CD4-positive, alpha-beta memory T cell (primary cell): ENCODE results near the gene FGFRL1. TPM values are rescaled to one million over a fixed set of nuclear protein-coding genes. Genes with fewer than 3 reads are reported as not detected.
A peak's percentile ranks its signal among the peaks of the same experiment; 100 is the strongest.

ENCODE experiments used
- CTCF ChIA-PET: fragments of 350-600 bp; sonication (Branson Sonifier 250); formaldehyde crosslinking; loops from one replicate; lab custom pipeline; 2021; ENCODE audit warnings: inconsistent platforms; ENCODE audit not compliant: partially characterized antibody; lab: Charles Lee
- POLR2A ChIA-PET: fragments of 350-600 bp; sonication (Branson Sonifier 250); formaldehyde crosslinking; loops from one replicate; lab custom pipeline; 2021; ENCODE audit not compliant: partially characterized antibody; lab: Charles Lee
- DNase-seq, 5 donors: peaks; one replicate each; pipeline versions ENCODE4 v3.0.0 to v3.0.0-alpha.2; 2020 to 2022; ENCODE audit warnings: mixed read lengths in 1 of 5
- H3K27ac ChIP-seq: one replicate; pipeline ENCODE4 v1.7.0; 2013; ENCODE audit warnings: low read depth, low read length
- H3K27me3 ChIP-seq: 2 replicates; pipeline ENCODE4 v1.7.0; 2013; ENCODE audit warnings: mild to moderate bottlenecking, low read length, moderate library complexity; ENCODE audit not compliant: insufficient read depth
- H3K36me3 ChIP-seq: 2 replicates; pipeline ENCODE4 v1.7.0; 2013; ENCODE audit warnings: mild to moderate bottlenecking, low read length, moderate library complexity; ENCODE audit not compliant: insufficient read depth
- H3K4me1 ChIP-seq: 2 replicates; pipeline ENCODE4 v1.7.0; 2013; ENCODE audit warnings: mild to moderate bottlenecking, low read length, moderate library complexity; ENCODE audit not compliant: insufficient read depth
- H3K4me3 ChIP-seq, 2 donors: one replicate each; pipeline ENCODE4 v1.7.0; 2013; ENCODE audit warnings: low read length in 2 of 2, mild to moderate bottlenecking in 1 of 2
- H3K9me3 ChIP-seq, 2 donors: one replicate each; pipeline ENCODE4 v1.7.0; 2013; ENCODE audit warnings: low read length in 2 of 2, control low read depth in 1 of 2; ENCODE audit not compliant: control insufficient read depth in 1 of 2
- H3K27ac Mint-ChIP-seq, 7 donors: one replicate each; pipeline ENCODE4 v1.8.0; 2020 to 2021; ENCODE audit warnings: mixed read lengths in 7 of 7, mild to moderate bottlenecking in 6 of 7, inconsistent platforms in 3 of 7, moderate library complexity in 3 of 7
- H3K27me3 Mint-ChIP-seq, 2 donors: one replicate each; pipeline ENCODE4 v1.8.0; 2020 to 2021; ENCODE audit warnings: mixed read lengths in 2 of 2
- H3K36me3 Mint-ChIP-seq, 2 donors: one replicate each; pipeline ENCODE4 v1.8.0; 2020 to 2021; ENCODE audit warnings: mixed read lengths in 2 of 2, inconsistent platforms in 1 of 2, mild to moderate bottlenecking in 1 of 2
- H3K4me1 Mint-ChIP-seq, 4 donors: one replicate each; pipeline ENCODE4 v1.8.0; 2020 to 2021; ENCODE audit warnings: mixed read lengths in 4 of 4, mild to moderate bottlenecking in 1 of 4
- H3K4me3 Mint-ChIP-seq, 8 donors: one replicate each; pipeline ENCODE4 v1.8.0; 2020 to 2021; ENCODE audit warnings: mixed read lengths in 8 of 8, mild to moderate bottlenecking in 7 of 8, moderate library complexity in 6 of 8, inconsistent platforms in 3 of 8
- H3K9me3 Mint-ChIP-seq, 8 donors: one replicate each; pipeline ENCODE4 v1.8.0; 2020 to 2021; ENCODE audit warnings: mixed read lengths in 8 of 8, mild to moderate bottlenecking in 5 of 8, inconsistent platforms in 3 of 8, moderate library complexity in 1 of 8
- intact Hi-C: fragments of 100-400 bp; cut with micrococcal nuclease; formaldehyde crosslinking; loops from one replicate; pipeline ENCODE4 v1.15.1; 2023
- polyA plus RNA-seq, 2 donors: library from polyadenylated mRNA; unstranded; fragments of 300-500 nt; fragmentation: Illumina TruSeq; gene quantifications; one replicate each; pipeline ENCODE4 v1.2.3, GENCODE V29; 2021
- total RNA-seq, 2 experiments: library from RNA; stranded (reverse); gene quantifications; one replicate each; pipeline ENCODE4 v1.2.3, GENCODE V29; 2021

Gene FGFRL1
- total and polyA plus RNA-seq, 4 experiments from 2014 or later = 0.64 to 22.4 (median 12.3) TPM

- H3K4me1 Mint-ChIP-seq = peaks cover 5 to 15% (median 8%) of the 10 kb centered on the region in 4 donors
- Histone ChIP-seq H3K9me3 (no peaks in the 10 kb centered on the region), H3K27me3 (peaks cover 1% of the 10 kb centered on the region), H3K4me3 (peak overlapping the region; percentile 53 to 73), H3K4me1 (peaks cover 13% of the 10 kb centered on the region), H3K36me3 (no peaks in the 10 kb centered on the region), H3K27ac (peak overlapping the region; percentile 28)
- intact Hi-C loops = loop anchor here (1.0 to 2.0 kb wide), 2 partner anchors 47 to 313 kb away; no protein-coding TSS in a partner anchor
- peak overlapping the region; percentile 66 to 97 (median 92) for H3K27ac Mint-ChIP-seq
- ChIA-PET POLR2A (interaction anchor here (0.6 to 1.8 kb wide), 10 partner anchors 9 to 814 kb away, joined by 3 to 12 read pairs (median 4); partner anchors contain the start of genes FGFRL1, GAK, IDUA and TMEM175), CTCF (interaction anchor here (1.0 kb wide), 1 partner anchor 36 kb away, joined by 3 read pairs; no protein-coding TSS in a partner anchor)
- H3K4me3 Mint-ChIP-seq = peak overlapping the region; percentile 61 to 85 (median 80)
- peaks cover 0 to 2% (median 0%) of the 10 kb centered on the region in 8 donors for H3K9me3 Mint-ChIP-seq
- no peaks in the 10 kb centered on the region for H3K36me3 Mint-ChIP-seq
- peaks cover 0 to 15% of the 10 kb centered on the region in 2 donors for H3K27me3 Mint-ChIP-seq
- peak; percentile 87 to 93 (median 90) for DNase-seq
Observed at GRCh38 chr4:1055721-1056590, 44.5 kb downstream of the FGFRL1 start.

- POLR2A ChIA-PET = interaction anchor here (1.2 kb wide), 1 partner anchor 814 kb away, joined by 3 read pairs; no protein-coding TSS in a partner anchor
- peaks cover 5% of the 10 kb centered on the region for H3K27me3 ChIP-seq
Observed at GRCh38 chr4:1056671-1057402, 45.4 kb downstream of the FGFRL1 start.

GRCh38 chr4:1057403-1057745 is 45.9 kb downstream of the FGFRL1 start:
- no peaks in the 10 kb centered on the region for H3K9me3 ChIP-seq
- H3K4me3 ChIP-seq = no peak overlapping the region
- H3K27me3 ChIP-seq = peaks cover 5% of the 10 kb centered on the region
- H3K9me3 Mint-ChIP-seq = peaks cover 0 to 4% (median 0%) of the 10 kb centered on the region in 8 donors
- no peak overlapping the region for H3K4me3 Mint-ChIP-seq
- no peak overlapping the region for H3K27ac ChIP-seq
- H3K36me3 ChIP-seq = no peaks in the 10 kb centered on the region
- H3K4me1 ChIP-seq = peaks cover 13% of the 10 kb centered on the region
- ChIA-PET CTCF (no interaction called here), POLR2A (no interaction called here)
- H3K27me3 Mint-ChIP-seq = peaks cover 7 to 21% of the 10 kb centered on the region in 2 donors
- peak overlapping the region in 1 of 7 donors; percentile 4 for H3K27ac Mint-ChIP-seq
- intact Hi-C loops = loop anchor here (2.0 kb wide), 1 partner anchor 315 kb away; no protein-coding TSS in a partner anchor
- H3K36me3 Mint-ChIP-seq = no peaks in the 10 kb centered on the region
- DNase-seq = no peak
- peaks cover 5 to 22% (median 10%) of the 10 kb centered on the region in 4 donors for H3K4me1 Mint-ChIP-seq

More at GRCh38 chr4:1056671-1057402, 45.4 kb downstream of the FGFRL1 start:
- H3K4me1 ChIP-seq = peaks cover 13% of the 10 kb centered on the region
- Mint-ChIP-seq H3K4me1 (peaks cover 5 to 17% (median 8%) of the 10 kb centered on the region in 4 donors), H3K9me3 (peaks cover 0 to 5% (median 0%) of the 10 kb centered on the region in 8 donors), H3K4me3 (no peak overlapping the region), H3K27me3 (peaks cover 3 to 17% of the 10 kb centered on the region in 2 donors), H3K27ac (peak overlapping the region in 3 of 7 donors; percentile 53 to 93 (median 92)), H3K36me3 (no peaks in the 10 kb centered on the region)
- DNase-seq = no peak
- no peak overlapping the region for H3K4me3 ChIP-seq
- H3K27ac ChIP-seq = no peak overlapping the region
- intact Hi-C loops = loop anchor here (1.0 to 2.0 kb wide), 2 partner anchors 48 to 314 kb away; no protein-coding TSS in a partner anchor
- no peaks in the 10 kb centered on the region for H3K9me3 ChIP-seq
- no peaks in the 10 kb centered on the region for H3K36me3 ChIP-seq
- CTCF ChIA-PET = interaction anchor here (1.0 kb wide), 1 partner anchor 37 kb away, joined by 3 read pairs; no protein-coding TSS in a partner anchor

- no peaks in the 10 kb centered on the region for H3K36me3 ChIP-seq
- no peak overlapping the region for H3K27ac ChIP-seq
- CTCF ChIA-PET = no interaction called here
- no peak for DNase-seq
- peaks cover 5% of the 10 kb centered on the region for H3K27me3 ChIP-seq
- Mint-ChIP-seq H3K27ac (peak overlapping the region in 2 of 7 donors; percentile 23 to 48), H3K9me3 (peaks cover 0 to 7% (median 1%) of the 10 kb centered on the region in 8 donors), H3K4me3 (peak overlapping the region in 1 of 8 donors; percentile 29), H3K36me3 (no peaks in the 10 kb centered on the region), H3K27me3 (peaks cover 13 to 29% of the 10 kb centered on the region in 2 donors), H3K4me1 (peaks cover 5 to 25% (median 11%) of the 10 kb centered on the region in 4 donors)
- peaks cover 13% of the 10 kb centered on the region for H3K4me1 ChIP-seq
- POLR2A ChIA-PET = no interaction called here
- no peaks in the 10 kb centered on the region for H3K9me3 ChIP-seq
- no peak overlapping the region for H3K4me3 ChIP-seq
- intact Hi-C loops = no loop called here
Observed at GRCh38 chr4:1058198-1058996, 47.0 kb downstream of the FGFRL1 start.

- H3K4me3 ChIP-seq = no peak overlapping the region
- no peak overlapping the region for H3K27ac Mint-ChIP-seq
- peaks cover 5% of the 10 kb centered on the region for H3K27me3 ChIP-seq
- peaks cover 0 to 7% (median 1%) of the 10 kb centered on the region in 8 donors for H3K9me3 Mint-ChIP-seq
- no peak overlapping the region for H3K27ac ChIP-seq
- H3K27me3 Mint-ChIP-seq = peaks cover 15 to 32% of the 10 kb centered on the region in 2 donors
- H3K4me1 Mint-ChIP-seq = peaks cover 5 to 25% (median 11%) of the 10 kb centered on the region in 4 donors
- no peaks in the 10 kb centered on the region for H3K36me3 Mint-ChIP-seq
- no peaks in the 10 kb centered on the region for H3K36me3 ChIP-seq
- intact Hi-C loops = no loop called here
- ChIA-PET CTCF (no interaction called here), POLR2A (no interaction called here)
- DNase-seq = no peak
- no peaks in the 10 kb centered on the region for H3K9me3 ChIP-seq
- H3K4me3 Mint-ChIP-seq = no peak overlapping the region
- peaks cover 13% of the 10 kb centered on the region for H3K4me1 ChIP-seq
Observed at GRCh38 chr4:1058997-1059665, 47.7 kb downstream of the FGFRL1 start.

GRCh38 chr4:1060121-1060520 is 48.7 kb downstream of the FGFRL1 start:
- ChIA-PET CTCF (no interaction called here), POLR2A (no interaction called here)
- H3K4me1 ChIP-seq = peaks cover 13% of the 10 kb centered on the region
- Mint-ChIP-seq H3K27ac (no peak overlapping the region), H3K27me3 (peaks cover 18 to 39% of the 10 kb centered on the region in 2 donors), H3K4me3 (no peak overlapping the region), H3K4me1 (peaks cover 5 to 25% (median 11%) of the 10 kb centered on the region in 4 donors), H3K36me3 (no peaks in the 10 kb centered on the region), H3K9me3 (peaks cover 0 to 10% (median 2%) of the 10 kb centered on the region in 8 donors)
- H3K27ac ChIP-seq = no peak overlapping the region
- H3K27me3 ChIP-seq = peaks cover 5% of the 10 kb centered on the region
- H3K36me3 ChIP-seq = no peaks in the 10 kb centered on the region
- no peak for DNase-seq
- no peaks in the 10 kb centered on the region for H3K9me3 ChIP-seq
- intact Hi-C loops = no loop called here
- H3K4me3 ChIP-seq = no peak overlapping the region
